HCT116 (cell line): ENCODE results near the gene DLG4. TPM values are rescaled to one million over a fixed set of nuclear protein-coding genes. Genes with fewer than 3 reads are reported as not detected.
A peak's percentile ranks its signal among the peaks of the same experiment; 100 is the strongest.

Experiments
- ATAC-seq: fragments of 200-7000 bp; cut with Tn5 transposase; 2 replicates; pipeline ENCODE4 v1.9.1; 2020; ENCODE audit warnings: mild to moderate bottlenecking, moderate library complexity
- BruUV-seq: library from RNA; stranded (reverse); fragments of 400-500 nt; replicated peaks from 2 replicates; lab custom pipeline; 2021; lab: Mats Ljungman, UMichigan
- CTCF ChIA-PET: fragments of 300-600 bp; sonication (Branson Sonifier 250); formaldehyde crosslinking; loops from one replicate; lab custom pipeline; 2021; ENCODE audit warnings: antibody characterized with exemption; lab: Charles Lee
- POLR2A ChIA-PET: fragments of 300-600, 350-600 bp; sonication (Branson Sonifier 250); formaldehyde crosslinking; loops from one replicate; lab custom pipeline; 2021; ENCODE audit warnings: antibody characterized with exemption; lab: Charles Lee
- RAD21 ChIA-PET, 2 experiments: fragments of 300-600 bp; sonication (Branson Sonifier 250); formaldehyde crosslinking; loops; one replicate each; lab custom pipeline; 2023; ENCODE audit warnings: low total read pairs in 2 of 2; ENCODE audit not compliant: uncharacterized antibody in 2 of 2, unreplicated experiment in 2 of 2, low non-redundant PET in 1 of 2; lab: Charles Lee
- DNase-seq: peaks from one replicate; pipeline ENCODE4 v3.0.0-alpha.2; 2010; ENCODE audit warnings: low read depth, low spot score
- H2AFZ ChIP-seq: fragments of 200-600 bp; shearing (Covaris generic), sonication (generic); 2 replicates; pipeline ENCODE4 v1.6.1; 2017; ENCODE audit warnings: low read depth, mixed run types, mixed read lengths, antibody characterized with exemption, low read length; ENCODE audit not compliant: poor library complexity, severe bottlenecking
- H3K27ac ChIP-seq: 2 replicates; pipeline ENCODE4 v1.5.1; 2012; ENCODE audit warnings: low read depth, low read length
- H3K27me3 ChIP-seq: fragments of 200-600 bp; sonication (generic); 2 replicates; pipeline ENCODE4 v1.6.1; 2016; ENCODE audit warnings: mixed run types, low read length, mixed read lengths; ENCODE audit not compliant: insufficient read depth
- H3K36me3 ChIP-seq, 2 experiments: fragments of 200-500 bp in 1 of 2; fragments of 200-600 bp in 1 of 2; sonication (Bioruptor generic) in 1 of 2; sonication (generic) in 1 of 2; 2 replicates each; pipeline versions ENCODE4 v1.5.1 to v1.6.1; 2014 to 2016; ENCODE audit warnings: low read length in 2 of 2, inconsistent platforms in 1 of 2, mixed read lengths in 1 of 2, mixed run types in 1 of 2; ENCODE audit not compliant: insufficient read depth in 2 of 2, control insufficient read depth in 1 of 2
- H3K4me1 ChIP-seq, 2 experiments: fragments of 200-600 bp in 1 of 2; sonication (generic) in 1 of 2; 2 replicates each; pipeline versions ENCODE4 v1.5.1 to v1.6.1; 2012 to 2017; ENCODE audit warnings: low read length in 2 of 2, inconsistent platforms in 1 of 2, mild to moderate bottlenecking in 1 of 2, mixed read lengths in 1 of 2, mixed run types in 1 of 2, moderate library complexity in 1 of 2; ENCODE audit not compliant: insufficient read depth in 2 of 2, control insufficient read depth in 1 of 2
- H3K4me2 ChIP-seq: fragments of 200-600 bp; sonication (generic); 2 replicates; pipeline ENCODE4 v1.6.1; 2017; ENCODE audit warnings: mixed run types, low read length, mixed read lengths
- H3K4me3 ChIP-seq, 2 experiments: fragments of 200-600 bp in 1 of 2; sonication (generic) in 1 of 2; replicated peaks in 1 of 2; 2 replicates each; pipeline ENCODE4 v1.5.1; 2011 to 2016; ENCODE audit warnings: low read length in 2 of 2, control low read depth in 1 of 2, low read depth in 1 of 2, mild to moderate bottlenecking in 1 of 2, mixed read lengths in 1 of 2, mixed run types in 1 of 2
- H3K79me2 ChIP-seq: fragments of 200-600 bp; sonication (generic); 2 replicates; pipeline ENCODE4 v1.6.1; 2017; ENCODE audit warnings: mild to moderate bottlenecking, mixed run types, low read length, moderate library complexity, mixed read lengths; ENCODE audit not compliant: insufficient read depth
- H3K9ac ChIP-seq: fragments of 200-600 bp; sonication (generic); 2 replicates; pipeline ENCODE4 v1.6.1; 2016; ENCODE audit warnings: low read length, mixed read lengths
- H3K9me2 ChIP-seq: fragments of 200-600 bp; sonication (generic), shearing (Covaris generic); 2 replicates; pipeline ENCODE4 v1.6.1; 2017; ENCODE audit warnings: mixed run types, mild to moderate bottlenecking, moderate library complexity; ENCODE audit not compliant: insufficient read depth
- H3K9me3 ChIP-seq, 2 experiments: fragments of 200-500 bp in 1 of 2; fragments of 200-600 bp in 1 of 2; sonication (Bioruptor generic) in 1 of 2; sonication (generic) in 1 of 2; 2 replicates each; pipeline ENCODE4 v1.6.1; 2014 to 2017; ENCODE audit warnings: low read length in 2 of 2, mixed read lengths in 2 of 2, inconsistent platforms in 1 of 2, low read depth in 1 of 2, mild to moderate bottlenecking in 1 of 2, mixed run types in 1 of 2, moderate library complexity in 1 of 2; ENCODE audit not compliant: control insufficient read depth in 1 of 2, insufficient read depth in 1 of 2
- H4K20me1 ChIP-seq: fragments of 200-600 bp; sonication (generic), shearing (Covaris generic); 2 replicates; pipeline ENCODE4 v1.6.1; 2017; ENCODE audit warnings: mixed run types, mild to moderate bottlenecking, moderate library complexity; ENCODE audit not compliant: insufficient read depth
- ATF3 ChIP-seq: IDR thresholded peaks from 2 replicates; pipeline ENCODE4 v1.6.1; 2012
- EZH2phosphoT487 ChIP-seq: fragments of 200-600 bp; IDR thresholded peaks from 2 replicates; pipeline ENCODE4 v1.6.1; 2018; ENCODE audit warnings: antibody characterized with exemption, borderline replicate concordance
- JUND ChIP-seq: IDR thresholded peaks from 2 replicates; pipeline ENCODE4 v1.6.1; 2012
- POLR2A ChIP-seq: IDR thresholded peaks from 2 replicates; pipeline ENCODE4 v1.7.0; 2011; ENCODE audit warnings: borderline replicate concordance; ENCODE audit not compliant: insufficient read depth, insufficient read length; ENCODE audit errors: extremely low read depth
- REST ChIP-seq: IDR thresholded peaks from 2 replicates; pipeline ENCODE4 v1.6.1; 2012; ENCODE audit warnings: low read depth
- SIN3A ChIP-seq: IDR thresholded peaks from 2 replicates; pipeline ENCODE4 v1.6.1; 2012; ENCODE audit warnings: low read depth
- TCF7L2 ChIP-seq: IDR thresholded peaks from 2 replicates; pipeline ENCODE4 v1.7.0; 2011; ENCODE audit warnings: borderline replicate concordance, inconsistent platforms; ENCODE audit not compliant: insufficient read depth, insufficient read length; ENCODE audit errors: extremely low read depth
- ZNF274 ChIP-seq: fragments of 200-500 bp; sonication (Bioruptor generic); IDR thresholded peaks from 2 replicates; pipeline ENCODE4 v1.6.1; 2014; ENCODE audit warnings: mild to moderate bottlenecking, low read depth, low read length, inconsistent platforms
- intact Hi-C: fragments of 100-400 bp; cut with micrococcal nuclease; formaldehyde crosslinking; loops from 2 replicates; pipeline ENCODE4 v1.10.0; 2022
- total RNA-seq: library from RNA; stranded (reverse); gene quantifications from one replicate; pipeline ENCODE4 v1.2.1, GENCODE V29; 2021; ENCODE audit not compliant: unreplicated experiment
- TF ChIP-seq, protein P1 (sequence below): IDR thresholded peaks from 2 replicates; pipeline ENCODE4 v1.6.1; 2012
- TF ChIP-seq, protein P2 (sequence below): IDR thresholded peaks from 2 replicates; pipeline ENCODE4 v1.6.1; 2011; ENCODE audit warnings: mild to moderate bottlenecking, low read length, moderate library complexity; ENCODE audit not compliant: insufficient replicate concordance; ENCODE audit errors: extremely low read depth

DLG4 gene
- total RNA-seq, 1 experiment from 2014 or later: 15.0 TPM

- Histone ChIP-seq H2AFZ (no peak overlapping the region), H3K36me3 (no peaks in the 10 kb centered on the region), H3K27me3 (no peaks in the 10 kb centered on the region), H3K9ac (no peak overlapping the region), H3K9me2 (no peaks in the 10 kb centered on the region), H3K4me1 (peaks cover 13 to 24% of the 10 kb centered on the region in 2 experiments), H3K79me2 (no peaks in the 10 kb centered on the region), H4K20me1 (no peaks in the 10 kb centered on the region), H3K4me2 (peak overlapping the region; percentile 13; the same call in 1 of the 2 replicates), H3K9me3 (no peaks in the 10 kb centered on the region), H3K4me3 (no peak overlapping the region), H3K27ac (no peak overlapping the region)
- DNase-seq (no peak), ATAC-seq (no peak)
- no TSS peak for BruUV-seq
- ChIA-PET POLR2A (interaction anchor here (0.8 to 2.5 kb wide), 2 partner anchors 86 to 91 kb away, joined by 3 to 9 read pairs; no protein-coding TSS in a partner anchor), RAD21 (interaction anchor here (1.1 to 1.8 kb wide), 3 partner anchors 85 to 92 kb away, joined by 5 to 8 read pairs (median 6); no protein-coding TSS in a partner anchor), CTCF (interaction anchor here (0.9 to 4.7 kb wide), 5 partner anchors 11 to 90 kb away, joined by 3 to 62 read pairs (median 4); no protein-coding TSS in a partner anchor)
- intact Hi-C loops: no loop called here
- TF ChIP-seq, protein P1, sequence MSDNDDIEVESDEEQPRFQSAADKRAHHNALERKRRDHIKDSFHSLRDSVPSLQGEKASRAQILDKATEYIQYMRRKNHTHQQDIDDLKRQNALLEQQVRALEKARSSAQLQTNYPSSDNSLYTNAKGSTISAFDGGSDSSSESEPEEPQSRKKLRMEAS: no peak
- TF ChIP-seq TCF7L2 (no peak), ATF3 (no peak), REST (no peak), ZNF274 (no peak), POLR2A (no peak), JUND (no peak), SIN3A (no peak), EZH2phosphoT487 (no peak)
- TF ChIP-seq, protein P2, sequence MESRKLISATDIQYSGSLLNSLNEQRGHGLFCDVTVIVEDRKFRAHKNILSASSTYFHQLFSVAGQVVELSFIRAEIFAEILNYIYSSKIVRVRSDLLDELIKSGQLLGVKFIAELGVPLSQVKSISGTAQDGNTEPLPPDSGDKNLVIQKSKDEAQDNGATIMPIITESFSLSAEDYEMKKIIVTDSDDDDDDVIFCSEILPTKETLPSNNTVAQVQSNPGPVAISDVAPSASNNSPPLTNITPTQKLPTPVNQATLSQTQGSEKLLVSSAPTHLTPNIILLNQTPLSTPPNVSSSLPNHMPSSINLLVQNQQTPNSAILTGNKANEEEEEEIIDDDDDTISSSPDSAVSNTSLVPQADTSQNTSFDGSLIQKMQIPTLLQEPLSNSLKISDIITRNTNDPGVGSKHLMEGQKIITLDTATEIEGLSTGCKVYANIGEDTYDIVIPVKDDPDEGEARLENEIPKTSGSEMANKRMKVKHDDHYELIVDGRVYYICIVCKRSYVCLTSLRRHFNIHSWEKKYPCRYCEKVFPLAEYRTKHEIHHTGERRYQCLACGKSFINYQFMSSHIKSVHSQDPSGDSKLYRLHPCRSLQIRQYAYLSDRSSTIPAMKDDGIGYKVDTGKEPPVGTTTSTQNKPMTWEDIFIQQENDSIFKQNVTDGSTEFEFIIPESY: no peak
Observed at GRCh38 chr17:7137171-7137943, 82.3 kb downstream of the DLG4 start.
